Heart left ventricle (tissue), 13 donors: ENCODE measurements around the gene EXOC4.

Experiments used
- POLR2A ChIP-seq, 2 donors: fragments of 450-650 bp; IDR thresholded peaks; one replicate each; pipeline ENCODE4 v1.6.1; 2017; ENCODE audit warnings: antibody characterized with exemption in 2 of 2, mild to moderate bottlenecking in 2 of 2, moderate library complexity in 2 of 2
- TF ChIP-seq, protein P1 (sequence below), 12 donors: fragments of 200-600 bp; sonication (generic) in 4 of 12; IDR thresholded peaks; one replicate each; pipeline versions ENCODE4 v1.5.0 to v1.8.0; 2018 to 2022; ENCODE audit warnings: antibody characterized with exemption in 12 of 12, mild to moderate bottlenecking in 5 of 12
- donor health status: ischemic (EF 13 %, LVEDD 7.1; RV severe dilation, severe dysfunction).
- donor health status: DM: no; HTN: yes; CAD: no.
- donor health status: DM: no; HTN: no; CAD: no.
- donor health status: ischemic (EF 25% LVEDD 6.9; RV normal size, moderate dysfunction).
- donor health status: ischemic (EF 25% LVEDD 5.7; RV mildly dilated, moderate dysfunction).
- donor health status: ischemic (EF 35%, LVEDD 5.7; RV mildly dilated, moderate dysfunction).
- donor health status: nonischemic (EF 11% LVEDD 7.7; RV severe dilation, severe dysfunction).
- donor health status: DM: yes; HTN: yes; CAD: no.
- donor health status: PGD.
- donor health status: ischemic (EF 29% LVEDD 5.4; RV normal size, mild dysfunction).
- donor health status: nonischemic (EF 23%, LVEDD 6.1; RV moderate dilation, normal function).

DNA sequence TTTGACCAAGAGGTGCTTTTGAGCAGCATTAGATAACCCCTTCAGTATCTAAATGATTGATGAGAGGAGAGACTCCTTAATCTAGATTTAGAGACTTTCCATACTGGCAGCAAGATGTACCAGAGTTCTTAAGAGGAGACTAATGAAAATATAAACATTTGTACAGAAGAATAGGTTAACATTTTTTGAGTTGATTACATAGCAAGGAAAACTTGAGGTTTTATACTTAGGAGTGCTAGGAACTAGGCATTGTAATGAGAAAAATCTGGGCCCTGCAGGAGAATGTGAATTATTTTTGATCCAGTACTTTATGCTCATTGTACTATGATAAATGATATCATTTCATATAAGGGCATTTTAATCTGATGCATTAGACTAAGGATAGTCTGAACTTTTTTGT is 261.7 kb downstream of the EXOC4 start:
- TF ChIP-seq POLR2A (IDR thresholded peaks at IDR 0.05) = no peak
- TF ChIP-seq, protein P1, sequence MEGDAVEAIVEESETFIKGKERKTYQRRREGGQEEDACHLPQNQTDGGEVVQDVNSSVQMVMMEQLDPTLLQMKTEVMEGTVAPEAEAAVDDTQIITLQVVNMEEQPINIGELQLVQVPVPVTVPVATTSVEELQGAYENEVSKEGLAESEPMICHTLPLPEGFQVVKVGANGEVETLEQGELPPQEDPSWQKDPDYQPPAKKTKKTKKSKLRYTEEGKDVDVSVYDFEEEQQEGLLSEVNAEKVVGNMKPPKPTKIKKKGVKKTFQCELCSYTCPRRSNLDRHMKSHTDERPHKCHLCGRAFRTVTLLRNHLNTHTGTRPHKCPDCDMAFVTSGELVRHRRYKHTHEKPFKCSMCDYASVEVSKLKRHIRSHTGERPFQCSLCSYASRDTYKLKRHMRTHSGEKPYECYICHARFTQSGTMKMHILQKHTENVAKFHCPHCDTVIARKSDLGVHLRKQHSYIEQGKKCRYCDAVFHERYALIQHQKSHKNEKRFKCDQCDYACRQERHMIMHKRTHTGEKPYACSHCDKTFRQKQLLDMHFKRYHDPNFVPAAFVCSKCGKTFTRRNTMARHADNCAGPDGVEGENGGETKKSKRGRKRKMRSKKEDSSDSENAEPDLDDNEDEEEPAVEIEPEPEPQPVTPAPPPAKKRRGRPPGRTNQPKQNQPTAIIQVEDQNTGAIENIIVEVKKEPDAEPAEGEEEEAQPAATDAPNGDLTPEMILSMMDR (IDR thresholded peaks at IDR 0.05) = no peak
